ENCODE data around the gene TMEM182. TPM values are rescaled to one million over a fixed set of nuclear protein-coding genes. Genes with fewer than 3 reads are reported as not detected.

TMEM182 gene
- total and polyA plus RNA-seq, 9 of the 15 experiments (the other 6 are each of a cell fraction or from before 2014, with no cell fraction given) = 5.2 to 11.4 (median 7.5) TPM

DNA sequence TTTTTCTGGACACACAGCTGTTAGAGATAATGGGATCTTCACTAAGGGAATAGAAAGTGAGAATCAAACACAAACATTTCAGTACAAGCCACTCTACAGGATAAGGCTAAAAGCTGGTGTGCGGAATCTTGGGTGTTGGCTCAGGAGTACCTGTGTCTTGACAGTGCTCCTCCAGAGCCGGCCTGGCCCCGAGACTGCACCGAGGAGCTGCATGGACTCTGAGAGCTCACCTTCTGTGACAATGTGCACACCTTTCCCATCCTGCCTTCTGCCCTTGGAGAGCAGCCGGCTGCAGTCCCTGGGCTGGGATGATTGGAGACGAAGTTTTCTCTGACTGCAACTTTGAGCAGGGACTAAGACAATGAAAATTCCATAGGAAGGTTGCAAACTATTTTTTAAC is 89.1 kb downstream of the TMEM182 start:
- no peak for ATAC-seq
- no peak overlapping the region for H3K4me2 ChIP-seq (ENCODE audit: insufficient read depth, low read length)
- BruUV-seq (replicated peaks) = no TSS peak
- in situ Hi-C loops (cut with MboI) (no loop called here), intact Hi-C loops (cut with micrococcal nuclease) (no loop called here)
- no peak overlapping the region for H2AFZ ChIP-seq (ENCODE audit: low read depth, low read length)
- ChIA-PET CTCF (ENCODE audit: low intra/inter-chr PET ratio) (no interaction called here), POLR2A (no interaction called here)
- H3K4me3 ChIP-seq = no peak overlapping the region
- no peaks in the 10 kb centered on the region for H4K20me1 ChIP-seq (replicated peaks; ENCODE audit: control insufficient read depth, insufficient read depth, low read length)
- H3K36me3 ChIP-seq (ENCODE audit: control insufficient read depth, insufficient read depth, low read length) = no peaks in the 10 kb centered on the region
- no peak for FAIRE-seq
- peaks cover 0 to 4% of the 10 kb centered on the region in 2 experiments; a peak in 2 of 5 replicates for H3K4me1 ChIP-seq (replicated peaks in 1 of 2; ENCODE audit: control insufficient read depth in 2 of 2, insufficient read depth in 2 of 2, low read length in 2 of 2)
- no peaks in the 10 kb centered on the region for H3K9me3 ChIP-seq (replicated peaks; ENCODE audit: control insufficient read depth, insufficient read depth, low read depth, low read length)
- H3K9ac ChIP-seq (ENCODE audit: insufficient read depth in 1 of 2, low read depth in 2 of 2, low read length in 2 of 2) = no peak overlapping the region
- 13% methylated on average over 6 of the region's 6 CpGs for WGBS (ENCODE audit: insufficient coverage, low coverage, missing lambda C conversion rate)
- no peak for TF ChIP-seq CBFB (CRISPR knock-in tag; IDR thresholded peaks at IDR 0.05)
- TF ChIP-seq NFATC3 (IDR thresholded peaks at IDR 0.05) = no peak
- TF ChIP-seq, protein P1, sequence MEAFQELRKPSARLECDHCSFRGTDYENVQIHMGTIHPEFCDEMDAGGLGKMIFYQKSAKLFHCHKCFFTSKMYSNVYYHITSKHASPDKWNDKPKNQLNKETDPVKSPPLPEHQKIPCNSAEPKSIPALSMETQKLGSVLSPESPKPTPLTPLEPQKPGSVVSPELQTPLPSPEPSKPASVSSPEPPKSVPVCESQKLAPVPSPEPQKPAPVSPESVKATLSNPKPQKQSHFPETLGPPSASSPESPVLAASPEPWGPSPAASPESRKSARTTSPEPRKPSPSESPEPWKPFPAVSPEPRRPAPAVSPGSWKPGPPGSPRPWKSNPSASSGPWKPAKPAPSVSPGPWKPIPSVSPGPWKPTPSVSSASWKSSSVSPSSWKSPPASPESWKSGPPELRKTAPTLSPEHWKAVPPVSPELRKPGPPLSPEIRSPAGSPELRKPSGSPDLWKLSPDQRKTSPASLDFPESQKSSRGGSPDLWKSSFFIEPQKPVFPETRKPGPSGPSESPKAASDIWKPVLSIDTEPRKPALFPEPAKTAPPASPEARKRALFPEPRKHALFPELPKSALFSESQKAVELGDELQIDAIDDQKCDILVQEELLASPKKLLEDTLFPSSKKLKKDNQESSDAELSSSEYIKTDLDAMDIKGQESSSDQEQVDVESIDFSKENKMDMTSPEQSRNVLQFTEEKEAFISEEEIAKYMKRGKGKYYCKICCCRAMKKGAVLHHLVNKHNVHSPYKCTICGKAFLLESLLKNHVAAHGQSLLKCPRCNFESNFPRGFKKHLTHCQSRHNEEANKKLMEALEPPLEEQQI (IDR thresholded peaks at IDR 0.05) = no peak
- no peak for TF ChIP-seq L3MBTL2 (IDR thresholded peaks at IDR 0.05)
- TF ChIP-seq BCLAF1 (IDR thresholded peaks at IDR 0.05; ENCODE audit: borderline replicate concordance in 1 of 2, control insufficient read depth in 1 of 2, low read depth in 2 of 2, low read length in 1 of 2) = no peak
- TF ChIP-seq NR2F6 (CRISPR knock-in tag; IDR thresholded peaks at IDR 0.05) = no peak
- TF ChIP-seq KAT2B (IDR thresholded peaks at IDR 0.05; ENCODE audit: low read depth, low read length) = no peak
- TF ChIP-seq ZSCAN32 (CRISPR knock-in tag; IDR thresholded peaks at IDR 0.05) = no peak
- TF ChIP-seq HINFP (tag; conservative IDR thresholded peaks at IDR 0.05; ENCODE audit: low read depth) = no peak
- TF ChIP-seq CCAR2 (IDR thresholded peaks at IDR 0.05; ENCODE audit: low read depth, low read length) = no peak
- no peak for TF ChIP-seq HNRNPLL (IDR thresholded peaks at IDR 0.05; ENCODE audit: low read depth, low read length, poor library complexity, severe bottlenecking)
- H3K27ac ChIP-seq (ENCODE audit: extremely low read depth, low read depth, low read length) = no peak overlapping the region
- no peaks in the 10 kb centered on the region for H3K79me2 ChIP-seq (ENCODE audit: control insufficient read depth, insufficient read depth, low read length)
- H3K27me3 ChIP-seq (ENCODE audit: control insufficient read depth in 2 of 2, insufficient read depth in 2 of 2, low read length in 2 of 2) = no peaks in the 10 kb centered on the region; a peak in 1 of 5 replicates
- H3K9me1 ChIP-seq (ENCODE audit: control insufficient read depth, insufficient read depth, low read length) = no peaks in the 10 kb centered on the region
- no peak for DNase-seq (ENCODE audit: extremely low read depth in 1 of 4, low spot score in 3 of 4)

Measured in K562 (cell line).